HG03575 (cell line): ENCODE results near the gene RANBP3.
"Not testable (repeated sequence)": the region's sequence is repeated elsewhere in the genome, so short reads cannot be mapped to it uniquely, and the experiment has no call there.

Source experiments
- ATAC-seq: cut with Tn5 transposase; IDR thresholded peaks from one replicate; pipeline ENCODE4 v1.9.1; 2021; ENCODE audit not compliant: unreplicated experiment, insufficient number of reproducible peaks, low FRiP score; ENCODE audit errors: extremely low read depth

Gene RANBP3

DNA sequence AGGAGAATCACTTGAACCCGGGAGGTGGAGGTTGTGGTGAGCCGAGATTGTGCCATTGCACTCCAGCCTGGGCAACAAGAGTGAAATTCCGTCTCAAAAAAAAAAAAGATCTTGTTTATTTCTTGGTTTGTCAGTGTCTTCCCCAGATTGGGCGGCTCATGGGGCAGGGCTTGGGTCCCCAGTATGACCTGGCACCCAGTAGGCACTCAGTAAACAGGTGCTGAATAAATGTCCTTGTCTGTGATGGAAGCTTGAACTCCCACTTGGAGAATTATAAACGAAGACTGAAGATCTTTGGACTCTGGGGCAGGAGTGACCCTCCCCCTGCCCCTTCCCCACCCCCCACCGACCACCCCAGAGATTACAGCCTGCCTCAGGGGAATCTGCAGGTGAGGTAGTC lies 97.7 kb downstream of the RANBP3 start:
- no peak for ATAC-seq

GRCh38 chr19:5877882-5878281 lies 100.1 kb downstream of the RANBP3 start:
- ATAC-seq, result no peak

DNA sequence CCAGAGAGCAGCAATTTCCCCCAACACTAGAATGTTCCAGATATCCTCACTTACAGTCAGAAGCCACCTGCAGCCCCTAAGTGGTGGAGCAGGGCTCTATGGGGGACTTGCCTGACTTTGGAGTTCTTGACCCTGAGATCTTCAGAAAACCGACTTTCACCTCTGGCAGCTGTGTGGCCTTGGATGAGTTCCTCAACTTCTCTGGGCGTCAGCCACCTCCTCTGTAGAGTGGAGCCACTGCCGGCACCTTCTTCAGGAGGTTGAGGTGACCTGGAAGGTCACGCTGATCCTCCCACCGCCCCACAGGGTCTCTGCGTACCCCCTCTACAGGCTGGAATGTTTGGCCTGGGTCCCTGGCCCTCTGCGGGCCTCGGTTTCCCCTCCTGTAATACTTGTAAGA lies 100.5 kb downstream of the RANBP3 start:
- no peak for ATAC-seq

GRCh38 chr19:5874496-5874895 lies 103.4 kb downstream of the RANBP3 start:
- ATAC-seq, result not testable (repeated sequence)

- no peak for ATAC-seq
These were observed 104.2 kb downstream of the RANBP3 start for GRCh38 chr19:5873617-5874199.

- no peak for ATAC-seq
These were observed 107.0 kb downstream of the RANBP3 start for GRCh38 chr19:5870986-5871394.

DNA sequence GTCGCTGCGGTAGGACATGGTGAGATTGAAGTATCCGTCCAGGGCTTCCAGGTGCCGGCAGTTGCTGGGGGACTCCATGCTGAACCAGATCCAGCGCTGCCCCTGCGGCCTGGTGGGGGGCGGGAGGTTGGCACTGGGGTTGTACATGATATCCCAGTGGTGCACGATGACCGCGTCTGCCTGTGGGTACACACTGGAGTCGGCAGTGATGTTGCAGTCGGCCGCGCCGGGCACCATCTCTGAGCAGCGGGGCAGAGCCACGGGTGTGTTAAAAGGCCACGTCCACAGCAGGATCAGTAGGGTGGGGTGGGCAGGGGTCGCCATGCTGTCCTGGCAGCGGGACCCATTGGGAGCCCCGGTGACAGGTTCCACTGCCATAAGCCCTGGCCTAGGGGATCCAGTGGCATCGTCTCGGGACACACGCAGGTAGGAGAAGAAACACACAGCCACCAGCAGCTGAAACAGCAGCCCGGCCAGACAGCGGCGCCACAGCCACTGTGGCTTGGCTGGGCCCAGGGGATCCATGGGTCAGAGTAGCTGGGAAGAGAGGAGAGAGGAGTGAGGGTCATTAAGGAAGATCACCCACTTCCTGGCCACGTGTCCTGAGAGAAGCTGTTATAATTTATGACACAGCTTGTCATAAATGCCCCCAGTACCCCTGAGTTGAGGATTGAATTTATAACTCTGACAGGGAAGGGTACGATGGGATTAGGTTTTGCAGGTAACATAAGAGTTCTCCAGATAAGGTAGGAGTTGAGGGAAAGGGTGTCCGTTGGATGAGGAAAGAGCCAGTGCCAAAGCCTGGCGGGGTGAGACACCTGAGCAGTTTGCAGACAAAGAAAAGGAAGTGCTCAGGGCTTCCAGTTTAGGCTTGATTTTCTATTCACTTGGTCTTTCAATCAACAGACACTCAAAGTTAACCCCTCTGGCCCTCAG lies 110.5 kb downstream of the RANBP3 start:
- ATAC-seq, result no peak
